ENCODE measurements around the gene PKHD1.
A peak's percentile ranks its signal among the peaks of the same experiment; 100 is the strongest.

DNA sequence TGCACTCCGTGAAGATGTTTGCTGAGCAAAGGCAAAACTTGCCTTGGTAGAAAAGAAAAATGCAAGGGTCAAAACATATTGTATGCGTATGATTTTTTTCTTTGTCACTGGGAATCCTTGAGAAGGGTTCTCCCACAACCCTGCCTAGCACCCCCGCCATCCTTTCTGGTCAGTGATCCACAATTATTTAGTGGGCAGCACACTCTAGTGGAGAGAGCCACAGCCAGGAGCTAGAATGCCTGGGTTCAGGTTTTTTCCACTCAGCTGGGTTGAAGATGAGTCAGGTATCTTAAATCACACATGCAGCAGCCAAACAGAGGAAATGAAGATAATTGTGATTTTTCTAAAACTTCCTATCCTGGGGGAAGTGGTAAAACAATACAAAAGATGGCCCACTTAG, 243.1 kb downstream of the PKHD1 start:
- TF ChIP-seq, protein P1, sequence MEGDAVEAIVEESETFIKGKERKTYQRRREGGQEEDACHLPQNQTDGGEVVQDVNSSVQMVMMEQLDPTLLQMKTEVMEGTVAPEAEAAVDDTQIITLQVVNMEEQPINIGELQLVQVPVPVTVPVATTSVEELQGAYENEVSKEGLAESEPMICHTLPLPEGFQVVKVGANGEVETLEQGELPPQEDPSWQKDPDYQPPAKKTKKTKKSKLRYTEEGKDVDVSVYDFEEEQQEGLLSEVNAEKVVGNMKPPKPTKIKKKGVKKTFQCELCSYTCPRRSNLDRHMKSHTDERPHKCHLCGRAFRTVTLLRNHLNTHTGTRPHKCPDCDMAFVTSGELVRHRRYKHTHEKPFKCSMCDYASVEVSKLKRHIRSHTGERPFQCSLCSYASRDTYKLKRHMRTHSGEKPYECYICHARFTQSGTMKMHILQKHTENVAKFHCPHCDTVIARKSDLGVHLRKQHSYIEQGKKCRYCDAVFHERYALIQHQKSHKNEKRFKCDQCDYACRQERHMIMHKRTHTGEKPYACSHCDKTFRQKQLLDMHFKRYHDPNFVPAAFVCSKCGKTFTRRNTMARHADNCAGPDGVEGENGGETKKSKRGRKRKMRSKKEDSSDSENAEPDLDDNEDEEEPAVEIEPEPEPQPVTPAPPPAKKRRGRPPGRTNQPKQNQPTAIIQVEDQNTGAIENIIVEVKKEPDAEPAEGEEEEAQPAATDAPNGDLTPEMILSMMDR (IDR thresholded peaks at IDR 0.05; ENCODE audit: low read length) = peak; percentile 20; the same call in 1 of the 2 replicates
- no peak for TF ChIP-seq EZH2 (IDR thresholded peaks at IDR 0.05; ENCODE audit: borderline replicate concordance, low read length)

Measured in OCI-LY1 (cell line).